ENCODE measurements around the gene BMPR1A.

- TF ChIP-seq POLR2A (IDR thresholded peaks at IDR 0.05; ENCODE audit: low read length): no peak
- TF ChIP-seq GATA1 (IDR thresholded peaks at IDR 0.05; ENCODE audit: low read depth, low read length): no peak
These were observed 205.9 kb downstream of the BMPR1A start for GRCh38 chr10:86962136-86962980.
